GM21528 (cell line): ENCODE measurements around the gene STAT3.
A peak's percentile ranks its signal among the peaks of the same experiment; 100 is the strongest.

Experiments
- ATAC-seq: cut with Tn5 transposase; IDR thresholded peaks from one replicate; pipeline ENCODE4 v1.9.1; 2021; ENCODE audit warnings: mild to moderate bottlenecking, moderate library complexity; ENCODE audit not compliant: unreplicated experiment, low FRiP score

STAT3 gene

GRCh38 chr17:42354956-42355843 lies 33.0 kb downstream of the STAT3 start:
- no peak for ATAC-seq

DNA sequence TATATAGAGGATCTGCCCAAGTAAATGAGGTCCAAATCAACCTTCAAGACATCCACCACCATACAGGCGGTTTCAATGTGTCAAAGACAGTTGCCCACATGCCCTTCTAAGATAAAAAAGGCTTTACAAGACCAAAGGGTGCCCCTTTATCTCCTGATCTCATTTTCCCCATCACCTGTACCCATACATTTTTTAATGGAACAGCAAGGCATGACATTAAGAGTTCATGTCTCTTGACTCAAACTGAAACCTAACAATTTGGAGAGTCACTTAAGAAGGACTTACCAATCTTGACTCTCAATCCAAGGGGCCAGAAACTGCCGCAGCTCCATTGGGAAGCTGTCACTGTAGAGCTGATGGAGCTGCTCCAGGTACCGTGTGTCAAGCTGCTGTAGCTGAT lies 40.1 kb downstream of the STAT3 start:
- ATAC-seq = no peak

GRCh38 chr17:42347606-42348005 lies 40.6 kb downstream of the STAT3 start:
- no peak for ATAC-seq

GRCh38 chr17:42347198-42347597 lies 41.0 kb downstream of the STAT3 start:
- ATAC-seq = no peak

DNA sequence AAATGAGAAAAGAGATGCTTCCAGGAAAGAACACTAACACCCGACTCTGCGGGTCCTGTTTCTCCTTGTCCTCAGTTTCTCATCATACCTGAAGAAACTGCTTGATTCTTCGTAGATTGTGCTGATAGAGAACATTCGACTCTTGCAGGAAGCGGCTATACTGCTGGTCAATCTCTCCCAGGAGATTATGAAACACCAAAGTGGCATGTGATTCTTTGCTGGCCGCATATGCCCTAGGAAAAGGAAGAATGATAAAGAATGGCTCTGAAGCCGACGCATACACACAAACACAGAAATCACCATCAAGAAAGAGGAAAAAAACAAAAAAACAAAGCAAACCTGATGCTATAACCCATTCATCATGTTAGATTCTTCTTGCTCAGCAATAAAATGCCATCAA lies 41.8 kb downstream of the STAT3 start:
- no peak for ATAC-seq

DNA sequence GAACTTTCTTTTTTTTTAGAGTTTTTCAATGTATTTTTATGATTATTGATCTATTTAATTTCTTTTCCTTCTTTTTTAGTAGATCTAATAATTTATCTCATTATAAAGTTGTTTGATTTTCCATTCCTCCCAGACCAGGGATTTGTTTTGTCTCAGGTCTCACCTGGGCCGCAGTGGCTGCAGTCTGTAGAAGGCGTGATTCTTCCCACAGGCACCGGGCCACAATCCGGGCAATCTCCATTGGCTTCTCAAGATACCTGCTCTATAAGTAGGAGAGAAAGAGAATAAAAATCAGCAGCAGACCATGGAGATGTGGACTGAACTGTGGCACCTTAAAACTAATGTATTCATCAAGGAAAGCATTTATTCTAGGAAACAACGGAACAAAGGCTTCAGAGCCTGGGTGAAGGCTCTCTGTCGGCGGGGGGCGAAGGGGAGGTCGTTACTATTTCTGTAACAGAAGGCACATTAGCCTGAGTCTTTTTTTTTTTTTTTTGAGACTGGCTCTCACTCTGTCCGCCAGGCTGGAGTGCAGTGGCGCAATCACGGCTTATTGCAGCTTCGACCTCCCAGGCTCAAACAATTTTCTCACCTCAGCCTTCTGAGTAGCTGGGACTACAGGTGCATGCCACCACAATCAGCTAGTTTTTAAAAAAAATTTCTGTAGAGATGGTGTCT lies 42.7 kb downstream of the STAT3 start:
- ATAC-seq = no peak

DNA sequence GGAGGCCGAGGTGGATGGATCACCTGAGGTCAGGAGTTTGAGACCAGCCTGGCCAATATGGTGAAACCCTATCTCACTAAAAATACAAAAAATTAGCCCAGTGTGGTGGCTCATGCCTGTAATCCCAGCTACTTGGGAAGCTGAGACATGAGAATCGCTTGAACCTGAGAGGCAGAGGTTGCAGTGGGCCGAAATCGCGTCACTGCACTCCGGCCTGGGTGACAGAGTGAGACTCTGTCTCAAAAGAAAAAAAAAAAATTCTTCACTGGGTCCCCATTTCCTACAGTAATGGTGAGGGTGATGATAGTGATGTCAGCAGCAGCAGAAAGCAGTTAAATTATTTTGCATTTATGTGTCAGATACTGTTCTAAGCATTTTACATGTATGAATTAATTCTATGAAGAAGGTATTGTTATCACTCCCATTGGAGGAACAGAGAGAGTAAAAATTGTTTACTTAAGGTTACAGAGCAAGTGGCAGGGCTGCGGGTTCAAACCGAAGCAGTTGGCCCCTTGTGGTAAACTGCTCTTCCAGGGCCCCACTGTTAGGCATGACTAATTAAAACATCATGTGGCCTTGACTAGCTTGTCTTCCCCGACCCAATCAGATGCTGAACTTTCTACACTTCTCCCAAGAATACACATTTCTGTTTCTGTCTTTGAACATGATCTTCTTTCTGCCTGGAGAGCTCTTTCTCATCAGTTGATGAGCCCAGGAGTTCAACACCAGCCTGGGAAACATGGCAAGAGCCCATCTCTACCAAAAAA lies 45.8 kb downstream of the STAT3 start:
- ATAC-seq = no peak

- ATAC-seq = no peak
Measured at GRCh38 chr17:42341568-42341967, 46.7 kb downstream of the STAT3 start.

DNA sequence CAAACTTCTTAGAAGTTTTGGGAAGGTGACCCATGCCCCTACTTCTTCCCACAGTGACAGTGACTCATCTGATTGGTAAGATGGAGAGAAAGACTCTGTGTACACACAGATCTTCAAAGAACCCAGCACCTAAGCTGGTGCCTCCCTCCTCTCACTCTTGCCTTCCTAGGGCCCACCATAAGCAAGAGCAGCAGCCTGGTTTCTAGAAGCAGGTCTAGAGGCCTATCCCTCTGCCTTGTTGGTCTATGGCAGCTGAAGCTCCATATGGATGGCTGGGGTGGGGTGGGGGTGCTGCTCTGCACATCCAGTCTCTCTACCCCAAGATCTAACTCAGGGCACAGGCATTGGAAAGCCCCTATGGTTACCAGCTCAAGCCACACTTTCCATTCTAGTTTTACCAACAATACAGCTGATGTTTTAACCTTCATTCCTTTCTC lies 47.5 kb downstream of the STAT3 start:
- ATAC-seq = no peak

DNA sequence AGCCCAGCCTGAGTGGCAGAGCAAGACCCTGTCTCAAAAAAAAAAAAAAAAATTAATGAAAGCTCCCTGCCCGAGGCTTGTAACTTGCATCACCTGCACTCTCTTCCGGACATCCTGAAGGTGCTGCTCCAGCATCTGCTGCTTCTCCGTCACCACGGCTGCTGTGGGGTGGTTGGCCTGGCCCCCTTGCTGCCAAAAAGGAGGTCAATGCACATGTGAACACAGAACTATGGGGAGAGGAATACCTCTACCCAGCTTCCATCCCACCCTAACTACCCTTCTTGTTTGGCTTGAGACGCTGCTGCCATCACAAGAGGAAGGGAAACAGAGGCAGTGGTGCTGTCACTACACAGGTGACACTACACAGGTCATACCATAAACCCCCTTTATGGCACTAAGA lies 49.0 kb downstream of the STAT3 start:
- no peak for ATAC-seq

GRCh38 chr17:42338427-42338985 lies 49.7 kb downstream of the STAT3 start:
- ATAC-seq = no peak

DNA sequence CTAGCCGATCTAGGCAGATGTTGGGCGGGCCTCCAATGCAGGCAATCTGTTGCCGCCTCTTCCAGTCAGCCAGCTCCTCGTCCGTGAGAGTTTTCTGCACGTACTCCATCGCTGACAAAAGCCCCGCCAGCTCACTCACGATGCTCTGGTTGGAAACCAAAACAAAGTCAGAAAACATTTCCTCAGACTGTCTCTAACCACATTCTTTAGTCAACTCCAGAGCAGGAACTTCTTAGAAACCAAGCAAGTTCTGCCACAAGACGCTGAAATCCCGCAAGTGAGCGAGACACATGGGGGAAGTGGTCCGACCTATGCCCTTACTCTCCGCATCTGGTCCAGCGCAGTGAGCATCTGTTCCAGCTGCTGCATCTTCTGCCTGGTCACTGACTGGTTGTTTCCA lies 50.8 kb downstream of the STAT3 start:
- no peak for ATAC-seq

GRCh38 chr17:42334677-42335076 lies 53.6 kb downstream of the STAT3 start:
- no peak for ATAC-seq

- no peak for ATAC-seq
Measured at GRCh38 chr17:42333053-42333452, 55.2 kb downstream of the STAT3 start.

- no peak for ATAC-seq
Measured at GRCh38 chr17:42329025-42329976, 58.9 kb downstream of the STAT3 start.

DNA sequence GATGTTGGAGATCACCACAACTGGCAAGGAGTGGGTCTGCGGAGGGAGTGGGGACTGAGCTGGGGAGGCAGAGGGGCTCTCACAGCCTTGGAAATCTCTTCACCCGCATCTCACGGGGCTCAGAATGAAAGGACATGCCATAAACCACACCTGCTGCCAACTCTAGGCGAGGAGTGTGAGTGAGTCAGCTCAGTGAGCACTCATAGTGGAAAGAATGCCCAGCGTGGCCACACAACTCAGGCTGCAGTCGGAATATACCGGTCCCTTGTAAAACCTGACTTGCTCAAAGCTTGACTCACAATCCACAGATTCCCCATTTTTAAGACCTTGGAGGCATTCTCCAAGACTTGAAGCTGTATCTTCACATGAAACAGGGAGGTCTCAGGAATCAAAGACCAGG lies 63.2 kb downstream of the STAT3 start:
- ATAC-seq = no peak

GRCh38 chr17:42323268-42323773 lies 64.9 kb downstream of the STAT3 start:
- no peak for ATAC-seq

- ATAC-seq = peak; percentile 62
Measured at GRCh38 chr17:42322382-42323267, 65.6 kb downstream of the STAT3 start.

- no peak for ATAC-seq
Measured at GRCh38 chr17:42321555-42321954, 66.7 kb downstream of the STAT3 start.
